Left renal pelvis (tissue), 4 donors: ENCODE measurements around the gene FUBP3. TPM values are rescaled to one million over a fixed set of nuclear protein-coding genes. Genes with fewer than 3 reads are reported as not detected.

Experiments
- DNase-seq, 4 donors: peaks; one replicate each; pipeline ENCODE4 v3.0.0-alpha.2; 2013; ENCODE audit warnings: low read depth in 4 of 4, low spot score in 3 of 4
- polyA plus RNA-seq, 4 donors: library from polyadenylated mRNA; unstranded; fragments of 120-200 nt; gene quantifications; one replicate each; pipeline ENCODE4 v1.2.1, GENCODE V29; 2013; ENCODE audit not compliant: insufficient read length in 4 of 4

The FUBP3 gene
- 10 to 100 TPM; 63.9 to 88.6 (median 80.9) TPM for polyA plus RNA-seq

- DNase-seq = peak; percentile 79 to 87 (median 81)
Observed at GRCh38 chr9:130578865-130579737, at the start of gene FUBP3. Gene FUBP3, plus strand, starts transcription at chr9:130579577. Its CDS starts 104 bp downstream, at chr9:130579681.

DNA sequence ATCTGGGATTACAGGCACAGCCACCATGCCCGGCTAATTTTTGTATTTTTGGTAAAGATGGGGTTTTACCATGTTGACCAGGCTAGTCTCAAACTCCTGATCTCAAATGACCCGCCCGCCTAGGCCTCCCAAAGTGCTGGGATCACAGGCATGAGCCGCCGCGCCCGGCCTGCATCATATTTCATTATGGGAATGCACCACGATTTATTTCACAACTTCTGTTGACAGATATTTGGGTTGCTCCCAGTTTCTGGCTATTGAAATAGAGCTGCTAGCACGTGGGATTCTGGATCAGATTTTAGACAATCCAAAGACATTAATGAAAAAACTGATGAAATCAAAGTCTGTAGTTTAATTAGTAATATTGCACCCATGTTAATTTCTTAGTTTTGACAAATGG, 48.4 kb upstream of the FUBP3 start:
- no peak for DNase-seq

- no peak for DNase-seq
Observed at GRCh38 chr9:130531670-130532069, 47.7 kb upstream of the FUBP3 start.

- no peak for DNase-seq
Observed at GRCh38 chr9:130532426-130533080, 46.8 kb upstream of the FUBP3 start.

GRCh38 chr9:130535818-130536521, 43.4 kb upstream of the FUBP3 start:
- DNase-seq = peak in 1 of 4 donors; percentile 12

DNA sequence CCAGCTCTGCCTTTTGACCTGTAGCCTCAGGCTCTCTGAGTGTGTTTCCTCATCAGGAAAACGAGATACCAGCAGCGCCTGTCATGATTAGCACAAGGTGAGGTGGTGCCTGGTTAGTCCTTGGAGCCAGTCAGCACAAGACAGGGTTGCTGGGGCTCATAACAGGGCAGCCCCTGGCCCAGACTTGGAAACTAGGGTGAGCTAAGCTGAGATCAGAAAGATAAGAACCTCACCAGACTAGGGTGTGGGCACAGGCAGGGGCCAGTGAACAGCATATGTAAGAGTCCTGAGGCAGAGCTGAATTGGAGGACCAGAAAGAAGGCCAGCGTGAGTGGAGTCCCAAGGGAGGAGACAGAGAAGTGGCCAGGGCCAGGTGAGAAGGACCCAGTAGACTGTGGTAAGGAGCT, 42.7 kb upstream of the FUBP3 start:
- DNase-seq = no peak

DNA sequence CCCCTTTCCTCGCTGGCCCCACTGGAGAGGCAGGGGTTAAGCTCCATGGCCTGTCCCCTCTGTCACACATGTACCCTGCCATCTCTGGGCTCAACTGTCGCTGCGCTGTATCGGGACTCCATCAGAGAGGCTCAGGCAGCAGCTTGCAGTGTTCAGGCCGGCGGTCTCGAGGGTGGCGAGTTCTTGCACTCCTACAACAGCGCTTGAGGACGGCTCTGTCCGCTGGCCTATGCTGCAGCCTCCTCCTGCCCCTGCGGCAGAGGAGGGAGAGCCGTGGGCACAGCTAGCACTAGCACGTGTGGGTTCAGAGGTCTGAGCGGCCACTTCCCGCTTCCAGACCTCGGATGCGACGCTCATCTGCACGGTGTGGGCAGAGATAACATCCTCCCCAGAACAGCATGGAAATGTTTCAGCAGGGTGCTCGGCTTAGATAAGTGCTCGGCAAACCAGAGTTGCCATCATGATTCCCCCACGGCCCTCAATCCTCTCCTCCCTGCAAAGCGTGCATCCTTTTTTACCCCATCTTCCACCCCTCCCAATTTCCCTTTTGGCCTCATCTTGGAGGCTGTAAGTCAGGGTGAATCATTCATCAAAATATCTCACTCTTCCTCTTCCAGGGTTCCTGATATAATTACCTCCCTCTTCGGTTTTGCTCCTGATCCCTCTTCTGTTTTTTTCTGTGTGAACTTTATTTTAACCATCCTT, 41.9 kb upstream of the FUBP3 start:
- DNase-seq = no peak

DNA sequence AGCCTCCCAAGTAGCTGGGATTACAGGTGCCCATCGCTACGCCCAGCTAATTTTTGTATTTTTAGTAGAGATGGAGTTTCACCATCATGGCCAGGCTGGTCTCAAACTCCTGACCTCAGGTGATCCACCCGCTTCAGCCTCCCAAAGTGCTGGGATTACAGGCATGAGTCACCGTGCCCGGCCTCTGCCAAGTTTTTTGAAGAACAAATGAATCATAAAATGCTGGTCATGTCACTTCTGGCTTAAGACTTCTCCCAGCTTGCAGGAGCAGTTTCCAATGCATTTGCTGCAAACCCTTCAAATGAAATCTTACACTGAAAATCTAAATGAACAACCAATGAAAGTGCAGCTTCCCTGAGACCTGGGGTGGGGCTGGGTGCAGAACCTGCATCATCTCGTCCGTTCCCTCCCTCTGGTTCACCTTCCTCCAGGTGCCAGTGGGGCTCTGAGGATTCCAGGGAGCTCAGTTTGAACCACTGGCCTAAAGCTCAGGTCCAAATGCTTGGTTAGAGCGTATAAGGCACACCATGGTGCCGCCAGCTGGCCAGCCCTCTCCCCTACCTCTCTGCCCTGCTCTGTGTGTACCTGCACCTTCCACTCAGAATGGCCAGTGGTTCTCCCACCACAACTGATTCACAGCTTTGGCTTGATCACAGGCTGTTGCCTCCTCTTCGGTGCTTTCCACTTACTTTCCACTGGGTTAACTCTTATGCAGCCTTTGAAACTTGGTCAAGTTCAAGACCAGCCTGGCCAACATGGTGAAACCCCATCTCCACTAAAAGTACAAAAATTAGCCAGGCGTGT, 39.8 kb upstream of the FUBP3 start:
- no peak for DNase-seq

GRCh38 chr9:130541533-130541932, 37.8 kb upstream of the FUBP3 start:
- no peak for DNase-seq

DNA sequence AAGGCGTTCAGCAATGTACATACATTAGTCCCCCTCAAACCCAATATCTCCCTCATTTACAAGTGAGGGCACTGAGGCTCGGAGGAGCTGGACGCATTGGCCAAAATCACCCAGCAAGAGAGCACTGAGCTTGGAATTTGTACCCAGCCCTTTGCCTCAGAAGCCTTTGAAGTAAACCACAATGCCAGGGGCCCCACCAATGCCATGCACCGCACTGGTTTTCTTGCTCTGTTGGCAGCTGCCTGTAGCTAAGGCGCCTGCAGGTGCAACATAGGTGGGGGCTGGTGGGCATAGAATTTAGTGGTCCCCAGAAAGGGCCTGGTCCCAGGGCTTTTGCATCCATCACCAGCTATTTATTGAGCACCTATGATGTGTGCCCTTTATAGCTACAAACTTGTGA, 37.3 kb upstream of the FUBP3 start:
- DNase-seq = no peak

DNA sequence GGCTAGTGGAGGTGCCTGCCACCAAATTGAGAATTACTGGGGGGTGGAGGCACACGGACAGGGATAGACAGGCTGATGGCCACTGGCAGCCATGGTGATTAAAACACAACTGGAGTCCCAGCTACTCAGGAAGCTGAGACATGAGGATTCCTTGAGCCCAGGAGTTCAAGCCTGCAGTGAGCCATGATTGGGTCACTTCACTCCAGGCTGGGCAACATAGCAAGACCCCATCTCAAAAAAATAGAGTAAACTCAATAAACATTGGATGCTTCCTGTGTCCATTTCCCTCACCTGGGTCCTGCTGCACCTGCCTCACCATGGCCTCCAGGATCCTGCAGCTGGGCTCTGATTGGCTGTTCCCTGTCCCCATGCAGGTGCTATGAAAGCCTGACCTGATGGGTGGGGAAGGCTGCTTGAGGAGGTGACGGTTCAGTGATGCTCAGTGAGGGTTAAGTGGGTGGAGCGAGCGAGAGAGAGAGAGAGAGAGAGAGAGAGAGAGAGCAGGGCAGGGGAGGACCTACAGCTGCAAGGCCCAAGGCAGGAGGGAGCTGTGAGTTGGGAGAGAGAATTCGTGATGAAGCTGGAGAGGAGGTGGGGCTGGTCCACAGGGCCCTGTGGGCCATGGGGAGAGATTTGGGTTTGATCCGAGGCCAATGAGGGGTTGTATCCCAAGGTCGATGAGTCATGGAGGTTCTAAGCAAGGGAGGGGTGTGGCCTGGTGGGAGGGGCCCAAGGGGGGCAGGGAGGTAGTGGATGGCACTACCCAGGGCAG, 36.7 kb upstream of the FUBP3 start:
- DNase-seq = no peak

- no peak for DNase-seq
Observed at GRCh38 chr9:130543368-130543767, 36.0 kb upstream of the FUBP3 start.

- no peak for DNase-seq
Observed at GRCh38 chr9:130543859-130544258, 35.5 kb upstream of the FUBP3 start.

DNA sequence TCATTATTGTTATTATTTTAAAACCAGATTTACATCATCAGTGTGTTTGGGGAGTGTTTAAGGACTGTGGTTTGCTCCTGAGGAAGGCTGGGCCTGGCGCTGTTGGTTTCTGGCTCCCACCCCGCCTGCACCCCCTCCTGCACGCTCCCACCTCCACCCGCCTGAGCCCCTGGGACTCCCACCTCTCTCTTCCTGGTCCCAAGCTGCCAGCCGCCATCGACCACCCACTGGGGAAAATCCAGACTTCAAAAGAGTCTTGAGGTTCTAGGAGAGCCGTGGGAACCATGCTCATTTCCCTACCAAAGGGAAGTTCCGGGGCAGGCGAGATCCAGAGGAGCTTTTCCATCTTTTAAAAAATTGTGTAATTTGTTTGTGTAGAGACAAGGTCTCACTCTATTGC, 35.0 kb upstream of the FUBP3 start:
- DNase-seq = no peak

- no peak for DNase-seq
Observed at GRCh38 chr9:130548103-130548502, 31.3 kb upstream of the FUBP3 start.

GRCh38 chr9:130549093-130549735, 30.2 kb upstream of the FUBP3 start:
- DNase-seq = no peak

GRCh38 chr9:130554606-130555005, 24.8 kb upstream of the FUBP3 start:
- no peak for DNase-seq

DNA sequence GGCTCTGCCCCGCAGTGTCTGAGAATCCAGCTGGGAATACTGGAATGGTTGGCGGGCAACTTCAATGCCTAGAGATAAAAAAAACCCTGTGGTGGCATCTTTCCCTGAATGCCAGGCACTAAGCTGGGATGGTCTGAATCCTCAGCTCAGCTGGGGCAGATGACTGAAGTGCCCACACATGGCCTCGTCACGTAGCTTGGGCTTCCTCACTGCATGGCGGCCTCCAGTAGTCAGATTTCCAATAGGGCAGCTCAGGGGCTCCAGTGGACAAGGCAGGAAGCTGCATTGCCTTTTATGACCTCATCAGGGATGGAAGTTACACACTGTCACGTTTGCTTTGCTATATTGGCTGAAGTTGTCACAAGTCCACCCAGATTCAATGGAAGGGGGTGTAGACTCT, 24.3 kb upstream of the FUBP3 start:
- no peak for DNase-seq

DNA sequence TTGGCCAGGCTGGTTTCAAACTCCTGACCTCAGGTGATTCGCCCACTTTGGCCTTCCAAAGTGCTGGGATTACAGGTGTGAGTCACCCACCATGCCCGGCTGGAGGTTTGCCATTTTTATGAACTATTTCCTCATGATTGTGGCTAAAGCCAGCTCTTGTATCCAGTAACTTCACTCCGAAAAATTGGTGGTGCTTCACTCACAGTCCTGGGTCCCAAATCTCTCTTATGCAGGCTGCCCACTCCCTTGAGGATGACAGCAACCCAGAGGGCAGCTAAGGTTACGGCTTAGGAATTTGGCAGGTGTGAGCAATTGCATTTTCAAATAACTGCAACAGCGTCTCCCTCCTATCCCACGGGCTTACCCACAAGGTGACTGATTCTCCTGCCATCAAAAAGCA, 23.4 kb upstream of the FUBP3 start:
- no peak for DNase-seq
